HG02970 (cell line): ENCODE data around the gene CCDC88A.
A peak's percentile ranks its signal among the peaks of the same experiment; 100 is the strongest.

Experiments
- ATAC-seq: cut with Tn5 transposase; IDR thresholded peaks from one replicate; pipeline ENCODE4 v1.9.1; 2021; ENCODE audit warnings: mild to moderate bottlenecking, moderate library complexity, moderate number of reproducible peaks; ENCODE audit not compliant: unreplicated experiment, low FRiP score

The CCDC88A gene

DNA sequence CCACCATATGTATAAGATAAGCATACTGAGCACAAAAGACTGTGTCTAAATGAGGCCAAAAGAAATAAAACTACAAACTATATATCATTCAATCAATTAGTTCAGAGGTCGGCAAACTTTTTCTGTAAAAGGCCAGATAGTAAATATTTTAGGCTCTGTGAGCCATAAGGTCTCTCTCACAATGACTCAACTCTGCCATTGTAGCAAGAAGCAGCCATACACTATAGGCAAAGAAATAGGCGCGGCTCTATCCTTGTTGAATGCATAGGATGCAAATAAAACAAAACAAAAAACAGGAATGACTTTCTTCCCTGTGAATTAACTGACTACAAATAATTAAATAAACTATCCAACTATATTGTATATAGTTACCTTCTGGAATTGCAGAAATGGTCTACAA is 8.6 kb upstream of the CCDC88A start:
- ATAC-seq = no peak

GRCh38 chr2:55425431-55425831 is 5.8 kb upstream of the CCDC88A start:
- ATAC-seq = no peak

GRCh38 chr2:55422876-55423665 is 3.4 kb upstream of the CCDC88A start:
- no peak for ATAC-seq

DNA sequence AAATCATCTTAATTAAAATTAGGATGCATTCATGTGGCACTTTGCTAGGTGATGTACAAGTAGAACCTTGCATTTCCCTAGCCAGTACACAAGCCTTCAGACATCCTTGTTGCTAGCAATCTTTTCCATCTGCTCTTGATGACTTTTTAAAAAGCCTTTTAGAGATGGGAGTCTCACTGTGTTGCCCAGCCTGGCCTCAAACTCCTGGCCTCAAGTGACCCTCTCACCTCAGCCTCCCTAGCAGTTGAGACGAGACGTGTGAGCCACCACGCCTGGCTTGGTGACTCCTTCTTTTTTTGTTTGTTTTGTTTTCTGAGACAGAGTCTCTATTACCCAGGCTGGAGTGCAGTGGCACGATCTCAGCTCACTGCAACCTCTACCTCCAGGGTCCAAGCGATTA is 1.7 kb upstream of the CCDC88A start:
- no peak for ATAC-seq

DNA sequence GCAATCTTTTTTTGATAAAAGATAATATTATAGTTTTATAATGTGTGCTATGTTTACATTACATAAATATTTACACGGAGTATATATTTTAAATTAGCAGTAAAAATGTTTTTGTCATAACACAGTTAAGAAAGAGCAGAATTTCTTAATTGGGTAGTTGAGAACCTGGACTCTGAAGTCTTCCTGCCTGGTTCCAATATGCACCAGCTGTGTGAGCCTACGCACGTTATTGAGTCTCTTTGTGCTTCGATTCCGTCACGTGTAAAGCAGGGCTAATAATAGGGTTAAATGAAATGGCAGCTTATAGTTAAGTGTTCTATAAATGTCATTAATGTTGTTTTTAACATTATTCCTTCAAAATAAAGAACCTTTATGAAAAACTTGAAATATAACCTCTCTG is 1.2 kb upstream of the CCDC88A start:
- ATAC-seq = no peak

DNA sequence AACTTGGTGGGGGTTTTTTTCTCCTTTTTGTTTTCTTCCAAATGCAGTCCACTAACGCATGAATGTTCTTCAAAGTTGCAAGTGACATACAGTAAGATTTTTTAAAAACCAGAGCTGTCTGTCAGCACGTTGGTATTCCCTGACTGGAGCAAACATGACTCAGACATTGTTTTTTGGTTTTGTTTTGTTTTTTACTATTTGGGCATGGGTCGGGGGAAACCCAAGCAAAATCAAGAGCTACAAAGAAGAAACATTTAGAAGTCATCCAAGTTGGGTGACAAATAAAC is 726 bp upstream of the CCDC88A start:
- no peak for ATAC-seq

DNA sequence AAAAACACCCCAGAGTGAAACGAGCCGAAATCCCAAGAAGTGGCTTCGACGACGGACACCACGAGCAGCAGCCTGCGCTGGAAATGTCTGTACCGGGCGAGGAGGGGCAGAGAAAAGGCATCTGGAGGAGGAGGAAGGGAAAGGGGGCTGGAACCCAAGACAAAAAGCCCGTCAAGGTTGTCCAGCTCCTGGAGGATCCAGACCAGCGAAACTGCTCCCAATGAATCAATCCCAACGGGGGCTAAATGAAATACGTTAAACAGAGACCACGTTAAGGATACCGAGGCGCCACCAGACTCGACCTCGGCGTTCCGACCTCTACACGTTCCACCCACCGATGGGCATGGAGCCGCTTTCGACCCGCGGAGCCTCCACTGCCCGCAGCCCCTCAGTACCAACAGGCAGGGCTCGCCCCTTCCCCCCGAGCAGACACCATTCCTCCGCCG is 400 bp downstream of the CCDC88A start:
- peak; percentile 16 for ATAC-seq

DNA sequence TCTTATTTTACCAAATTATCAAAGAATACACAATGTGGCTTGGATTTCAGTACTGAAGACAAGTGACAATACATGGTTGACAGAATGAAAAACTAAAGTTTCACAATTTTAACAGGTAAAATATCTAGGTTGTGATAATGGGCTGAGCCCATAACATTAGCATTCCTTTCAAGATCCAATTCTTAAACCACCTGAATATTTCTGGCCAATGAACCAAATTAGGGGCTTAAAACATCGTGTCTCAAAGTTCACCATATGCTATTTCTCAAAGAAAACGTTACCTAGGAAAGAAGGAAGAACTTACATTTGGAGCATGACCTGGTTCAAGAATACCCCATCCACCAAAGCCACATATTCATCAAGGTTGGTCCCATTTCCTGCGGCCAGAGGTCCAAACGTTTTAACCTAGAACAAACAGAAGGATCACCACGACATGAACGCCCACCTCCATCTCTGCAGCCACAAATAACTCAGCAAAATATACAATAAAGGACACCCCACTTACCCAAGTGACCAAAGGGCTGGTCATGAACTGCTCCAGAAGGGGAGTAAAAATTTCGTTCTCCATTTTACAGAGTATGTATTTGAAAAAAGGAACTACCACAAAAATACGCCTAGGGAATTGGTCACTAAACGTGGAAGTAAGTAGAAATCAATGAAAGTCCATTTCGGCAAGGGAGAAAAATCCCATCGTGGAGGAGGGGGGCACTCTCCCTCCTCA is 984 bp downstream of the CCDC88A start:
- no peak for ATAC-seq

DNA sequence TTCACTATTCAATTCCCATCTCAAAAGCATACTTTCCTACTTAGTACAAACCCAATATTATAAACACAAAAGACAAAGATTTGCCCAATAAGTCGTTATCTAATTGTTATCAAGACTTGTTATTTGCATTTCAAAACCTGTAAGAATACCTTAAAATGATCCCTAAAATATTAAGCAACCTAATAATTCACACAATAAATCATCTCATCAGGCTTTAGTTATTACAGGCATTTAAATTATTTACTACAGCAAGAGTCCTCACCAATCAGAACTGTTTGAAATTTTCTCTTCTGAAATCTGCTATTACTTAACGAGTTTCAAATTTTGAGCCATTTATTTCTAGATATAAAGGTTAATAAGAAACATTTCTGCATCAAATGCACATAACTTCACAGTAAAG is 1.6 kb downstream of the CCDC88A start:
- no peak for ATAC-seq

DNA sequence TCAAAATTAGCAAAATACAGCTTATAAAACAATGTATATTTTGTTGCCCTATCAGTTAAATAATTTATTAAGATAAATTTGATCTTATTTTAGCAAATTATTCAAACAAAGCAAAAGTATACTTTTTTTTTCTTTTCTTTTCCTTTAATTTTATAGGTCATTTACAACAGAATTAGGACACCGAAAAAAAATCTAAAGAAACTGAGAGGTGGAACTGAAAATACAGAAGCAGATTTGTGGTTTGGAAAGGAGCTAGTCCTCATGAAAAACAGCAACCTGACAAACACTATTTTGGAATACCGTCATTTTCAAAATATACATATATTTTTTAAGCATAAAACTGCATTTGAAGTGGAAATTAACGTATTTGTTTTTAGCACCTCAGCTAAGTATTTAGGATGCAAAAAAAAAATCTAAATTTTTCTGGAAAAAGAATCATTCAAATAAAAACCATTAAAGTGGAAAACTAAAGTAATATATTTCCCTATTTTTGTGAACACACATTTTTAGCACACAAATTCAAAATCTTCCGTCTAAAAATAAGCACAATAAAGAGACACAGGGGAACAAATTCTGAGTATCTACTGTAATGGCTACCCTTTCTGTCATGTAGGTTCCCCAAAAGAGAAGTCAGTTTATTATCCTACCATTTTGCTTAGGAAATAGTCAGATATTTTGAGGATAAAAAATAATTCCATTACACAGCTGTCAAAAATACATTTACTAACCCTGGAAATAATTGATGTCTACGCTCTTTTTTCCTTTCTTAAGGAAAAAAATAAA is 2.7 kb downstream of the CCDC88A start:
- ATAC-seq = no peak

- no peak for ATAC-seq
Observed at GRCh38 chr2:55415300-55415699, 4.4 kb downstream of the CCDC88A start.

DNA sequence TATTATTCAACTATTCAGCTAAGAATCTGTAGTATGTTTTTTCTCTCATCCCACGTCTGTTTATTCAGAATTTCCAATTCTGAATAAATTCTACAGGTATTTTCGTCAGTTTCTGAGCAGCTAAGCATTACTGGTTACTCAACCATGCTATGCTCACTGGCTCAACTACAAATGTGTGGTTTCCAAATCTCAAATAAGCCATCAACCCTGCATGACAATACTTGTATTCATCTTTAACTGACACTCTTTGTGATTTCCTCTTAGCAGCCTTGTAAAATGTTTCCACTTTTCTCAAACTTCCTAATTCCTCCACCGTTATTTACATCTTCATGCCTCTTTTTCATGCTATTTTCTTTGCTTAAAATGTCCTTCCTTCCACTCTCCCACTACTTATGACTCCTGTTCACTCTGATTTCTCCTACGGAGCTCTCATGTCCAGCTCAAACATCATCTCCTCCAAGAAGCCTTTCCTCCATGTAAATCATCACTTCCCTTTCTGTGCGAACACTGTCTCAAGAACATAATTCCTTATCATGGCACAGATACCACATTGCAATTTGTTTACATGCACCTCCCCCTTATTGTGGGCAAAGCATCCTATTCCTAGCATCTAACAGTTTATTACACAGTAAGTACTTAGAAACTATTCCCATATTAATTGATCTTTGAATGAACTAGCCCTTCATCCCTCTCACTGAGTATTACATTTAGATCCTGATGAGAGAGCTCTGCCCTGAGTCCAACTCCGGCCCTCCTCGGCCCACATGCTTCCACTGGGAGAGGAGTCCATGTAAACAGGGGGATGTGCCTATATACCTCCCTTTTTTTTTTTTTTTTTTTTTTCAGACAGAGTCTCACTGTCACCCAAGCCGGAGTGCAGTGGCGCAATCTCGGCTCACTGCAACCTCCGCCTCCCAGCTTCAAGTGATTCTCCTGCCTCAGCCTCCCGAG is 10.5 kb downstream of the CCDC88A start:
- no peak for ATAC-seq

DNA sequence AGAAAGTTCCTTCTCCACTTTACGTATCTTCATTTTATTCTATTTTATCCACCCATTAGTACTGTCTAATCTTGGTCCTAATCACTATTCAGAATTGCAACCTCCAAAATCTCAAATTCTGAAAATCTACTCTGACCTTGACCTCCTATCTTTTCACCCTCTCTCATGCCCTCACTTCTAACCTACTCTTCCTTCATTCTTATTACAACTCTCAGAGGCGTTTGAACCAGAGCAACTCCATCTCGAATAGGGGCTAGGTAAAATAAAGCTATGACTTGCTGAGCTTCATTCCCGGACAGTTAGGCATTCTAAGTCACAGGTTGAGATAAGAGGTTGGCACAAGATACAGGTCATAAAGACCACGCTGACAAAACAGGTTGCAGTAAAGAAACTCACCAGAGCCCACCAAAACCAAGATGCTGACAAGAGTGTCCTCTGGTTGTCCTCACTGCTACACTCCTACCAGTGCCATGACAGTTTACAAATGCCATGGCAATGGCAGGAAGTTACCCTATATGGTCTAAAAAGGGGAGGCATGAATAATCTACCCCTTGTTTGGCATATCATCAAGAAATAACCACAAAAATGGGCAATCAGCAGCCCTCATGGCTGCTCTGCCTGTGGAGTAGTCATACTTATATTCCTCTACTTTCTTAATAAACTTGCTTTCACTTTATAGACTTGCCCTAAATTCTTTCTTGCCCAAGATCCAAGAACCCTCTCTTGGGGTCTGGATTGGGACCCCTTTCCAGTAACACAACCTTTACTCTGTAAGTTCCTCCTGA is 11.4 kb downstream of the CCDC88A start:
- no peak for ATAC-seq

GRCh38 chr2:55405116-55405515 is 14.5 kb downstream of the CCDC88A start:
- no peak for ATAC-seq

GRCh38 chr2:55403256-55403998 is 16.2 kb downstream of the CCDC88A start:
- no peak for ATAC-seq

- ATAC-seq = no peak
Observed at GRCh38 chr2:55401124-55401523, 18.5 kb downstream of the CCDC88A start.

GRCh38 chr2:55400332-55400731 is 19.3 kb downstream of the CCDC88A start:
- ATAC-seq = no peak

DNA sequence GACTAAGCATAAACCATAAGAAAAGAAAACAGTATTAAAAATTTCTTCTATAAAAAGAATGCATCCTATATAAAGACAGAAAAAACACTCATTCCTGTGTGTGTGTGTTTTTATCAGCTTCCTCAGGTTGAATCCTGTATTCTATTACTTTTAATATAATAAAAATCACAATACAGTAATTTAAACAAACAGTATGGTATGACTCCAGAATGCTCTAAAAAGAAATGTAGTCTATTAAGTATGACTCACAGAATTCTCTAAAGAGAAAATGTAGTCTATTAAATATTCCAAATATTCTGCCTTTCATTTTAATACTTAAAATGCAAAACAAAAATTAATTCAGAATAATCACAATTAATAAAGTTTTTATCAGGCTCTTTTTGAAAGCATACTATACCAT is 19.8 kb downstream of the CCDC88A start:
- ATAC-seq = no peak
